Stimulated activated CD4-positive, alpha-beta T cell treated with anti-CD3 and anti-CD28 coated beads, TNF-alpha, amount 100 ng/mL, for 4 hours (primary cell): Measurements from ENCODE around the gene FBXO5.
A peak's percentile ranks its signal among the peaks of the same experiment; 100 is the strongest.
"Not testable (repeated sequence)": the region's sequence is repeated elsewhere in the genome, so short reads cannot be mapped to it uniquely, and the experiment has no call there.

Experiments
- DNase-seq, 3 experiments: peaks; one replicate each; pipeline ENCODE4 v3.0.0-alpha.2; 2020; ENCODE audit warnings: low read depth in 3 of 3

FBXO5 gene

DNA sequence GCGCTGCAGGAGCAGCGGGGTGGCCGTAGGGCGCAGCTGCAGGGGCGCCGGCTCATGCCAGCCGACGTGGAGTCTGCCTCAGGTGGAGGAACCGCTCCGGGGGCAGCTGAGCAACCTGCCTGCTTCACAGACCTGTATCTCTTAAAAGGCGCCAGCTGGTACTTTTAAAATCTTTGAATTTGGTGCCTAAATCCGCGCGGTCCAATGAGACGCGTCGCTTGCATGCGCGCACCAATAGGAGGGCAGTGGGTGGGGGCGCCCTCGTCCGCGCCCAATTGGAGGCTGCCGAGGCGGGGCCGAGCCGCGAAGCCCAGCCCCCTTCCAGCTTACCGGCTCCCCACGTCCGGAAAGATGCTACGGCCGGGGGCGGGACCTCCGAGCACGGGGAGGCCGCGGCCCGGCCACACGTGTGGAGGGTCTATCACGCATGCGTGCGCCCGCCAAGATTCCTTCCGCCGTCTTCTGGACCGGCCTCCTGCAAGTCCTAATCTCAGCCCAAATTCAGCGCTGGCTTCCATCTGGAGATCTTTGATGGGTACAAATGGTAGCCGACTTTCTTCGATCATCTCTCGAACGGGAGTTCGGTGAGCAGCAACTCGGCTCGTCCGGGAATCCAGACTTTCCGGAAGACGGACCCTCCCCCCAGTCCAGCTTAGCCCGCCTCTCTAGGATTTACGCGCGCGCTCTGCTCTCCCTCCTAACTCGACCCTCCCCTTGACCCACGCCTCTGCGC is at the start of gene FBXO5:
FBXO5 (minus strand) TSS at position 138 of the 733 bp plus-strand sequence; CDS start at position 56, 82 bp downstream.
- DNase-seq: peak; percentile 92 to 96 (median 95)

GRCh38 chr6:153032255-153032882 is 49.5 kb upstream of the FBXO5 start:
- DNase-seq: no peak

GRCh38 chr6:153031335-153031955 is 48.6 kb upstream of the FBXO5 start:
- DNase-seq: no peak

DNA sequence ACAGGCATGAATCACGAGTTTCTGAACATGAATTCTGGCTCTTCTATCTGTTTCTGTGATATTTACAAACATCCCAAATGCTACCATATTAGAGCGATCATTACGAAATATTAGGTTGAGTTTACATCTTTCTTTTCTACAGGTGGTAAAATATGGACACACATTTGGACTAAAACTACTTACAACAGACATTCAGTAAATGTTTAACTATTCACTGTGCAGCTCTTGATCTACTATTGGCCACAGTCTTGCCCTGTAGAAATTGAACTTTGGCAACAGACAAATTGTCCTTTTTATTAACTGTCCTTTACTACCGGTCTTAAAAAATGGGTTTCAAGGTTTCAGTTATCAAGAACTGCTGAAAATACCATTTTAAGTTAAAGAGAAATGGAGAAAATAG is 46.1 kb upstream of the FBXO5 start:
- no peak for DNase-seq

DNA sequence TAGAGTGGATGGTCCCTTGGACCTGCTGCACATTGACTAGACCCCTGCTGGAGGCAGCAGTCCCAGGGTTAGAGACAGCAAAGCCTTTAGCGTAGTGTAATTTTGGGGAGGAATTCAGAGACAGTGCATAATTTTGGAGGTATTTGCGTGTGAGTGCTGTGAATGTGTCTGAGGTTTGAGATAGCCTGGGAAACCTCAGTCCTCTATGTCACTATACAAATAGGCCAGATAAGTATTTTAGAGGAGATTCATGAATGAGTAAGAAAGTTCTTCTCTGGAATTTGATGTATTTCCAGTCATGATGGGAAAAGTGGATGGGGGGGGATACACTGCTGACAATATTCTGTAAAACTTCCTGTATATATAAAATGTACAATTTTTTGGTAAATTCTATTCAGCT is 45.4 kb upstream of the FBXO5 start:
- no peak for DNase-seq

DNA sequence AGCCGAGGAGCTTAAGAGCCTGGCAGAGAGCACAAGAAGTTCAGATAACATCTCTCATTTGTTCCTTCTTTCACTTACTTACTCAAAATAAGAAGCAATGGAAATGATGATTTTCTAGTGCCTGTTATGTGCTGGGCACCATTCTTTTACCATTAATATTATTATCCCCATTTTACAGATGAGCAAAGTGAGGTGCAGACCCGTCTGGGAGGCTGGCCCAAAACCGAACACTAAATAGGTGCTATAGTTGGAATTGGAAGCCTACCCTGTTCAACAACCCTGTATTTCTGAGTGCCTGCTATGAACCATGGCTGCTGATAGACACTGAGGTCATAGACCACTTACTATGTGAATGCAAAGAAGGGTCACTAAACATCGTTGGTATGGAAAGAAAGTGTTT is 44.6 kb upstream of the FBXO5 start:
- no peak for DNase-seq

- no peak for DNase-seq
Measured at GRCh38 chr6:153024709-153025017, 41.8 kb upstream of the FBXO5 start.

GRCh38 chr6:153023977-153024708 is 41.3 kb upstream of the FBXO5 start:
- DNase-seq: peak in 1 of 3 experiments; percentile 5

GRCh38 chr6:153018355-153018754 is 35.5 kb upstream of the FBXO5 start:
- DNase-seq: no peak

GRCh38 chr6:153016846-153017245 is 34.0 kb upstream of the FBXO5 start:
- no peak for DNase-seq

- DNase-seq: no peak
Measured at GRCh38 chr6:153015094-153015640, 32.3 kb upstream of the FBXO5 start.

DNA sequence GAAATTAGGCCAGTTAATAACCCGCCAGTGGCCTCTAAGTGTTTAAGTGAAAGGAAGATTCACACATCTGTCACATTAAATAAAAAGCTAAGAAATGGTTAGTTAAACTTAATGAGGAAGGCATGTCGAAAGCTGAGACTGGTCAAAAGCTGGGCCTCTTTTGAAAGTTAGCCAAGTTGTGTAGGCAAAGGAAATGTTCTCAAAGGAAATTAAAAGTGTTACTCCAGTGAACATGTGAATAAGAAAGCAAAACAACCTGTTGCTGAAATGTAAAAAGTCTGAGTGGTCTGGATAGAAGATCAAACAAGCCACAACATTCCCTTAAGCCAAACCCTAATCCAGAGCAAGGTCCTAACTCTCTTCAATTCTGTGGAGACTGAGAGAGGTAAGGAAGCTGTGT is 30.6 kb upstream of the FBXO5 start:
- no peak for DNase-seq

- DNase-seq: no peak
Measured at GRCh38 chr6:153012856-153013255, 30.0 kb upstream of the FBXO5 start.

GRCh38 chr6:153003366-153003690 is 20.5 kb upstream of the FBXO5 start:
- DNase-seq: no peak

GRCh38 chr6:153002613-153003365 is 19.9 kb upstream of the FBXO5 start, which contains the start of gene MTRF1L:
Gene MTRF1L (minus strand): TSS chr6:153002709. CDS start chr6:153002685, 24 bp downstream.
- DNase-seq: peak; percentile 70 to 72 (median 70)

GRCh38 chr6:153001767-153002612 is 19.1 kb upstream of the FBXO5 start:
- no peak for DNase-seq

DNA sequence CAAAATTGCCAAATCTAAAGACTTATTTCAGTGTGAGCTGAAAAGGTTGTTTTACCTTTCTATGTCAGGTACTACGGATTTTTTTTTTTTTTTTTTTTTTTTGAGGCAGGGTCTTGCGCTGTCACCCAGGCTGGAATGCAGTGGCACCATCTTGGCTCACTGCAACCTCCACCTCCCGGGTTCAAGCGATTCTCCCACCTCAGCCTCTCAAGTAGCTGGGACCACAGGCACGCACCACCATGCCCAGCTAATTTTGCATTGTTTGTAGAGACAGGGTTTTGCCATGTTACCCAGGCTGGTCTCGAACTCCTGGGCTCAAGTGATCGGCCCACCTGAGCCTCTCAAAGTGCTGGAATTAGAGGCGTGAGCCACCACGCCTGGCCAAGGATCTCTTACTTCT is 17.9 kb upstream of the FBXO5 start:
- not testable (repeated sequence) for DNase-seq

- DNase-seq: no peak
Measured at GRCh38 chr6:153000243-153000642, 17.4 kb upstream of the FBXO5 start.

DNA sequence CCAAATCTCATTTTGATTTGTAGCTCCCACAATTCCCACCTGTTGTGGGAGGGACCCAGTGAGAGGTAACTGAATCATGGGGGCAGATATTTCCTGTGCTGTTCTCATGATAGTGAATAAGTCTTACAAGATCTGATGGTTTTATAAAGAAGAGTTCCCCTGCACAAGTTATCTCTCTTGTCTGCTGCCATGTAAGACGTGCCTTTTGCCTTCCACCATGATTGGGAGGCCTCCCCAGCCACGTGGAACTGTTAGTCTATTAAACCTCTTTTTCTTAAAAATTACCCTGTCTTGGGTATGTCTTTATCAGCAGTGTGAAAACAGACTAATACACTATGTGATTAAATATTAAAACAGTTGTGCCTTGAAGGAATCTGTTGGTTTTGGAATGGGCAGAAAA is 16.7 kb upstream of the FBXO5 start:
- not testable (repeated sequence) for DNase-seq

- no peak for DNase-seq
Measured at GRCh38 chr6:152993847-152994246, 11.0 kb upstream of the FBXO5 start.

DNA sequence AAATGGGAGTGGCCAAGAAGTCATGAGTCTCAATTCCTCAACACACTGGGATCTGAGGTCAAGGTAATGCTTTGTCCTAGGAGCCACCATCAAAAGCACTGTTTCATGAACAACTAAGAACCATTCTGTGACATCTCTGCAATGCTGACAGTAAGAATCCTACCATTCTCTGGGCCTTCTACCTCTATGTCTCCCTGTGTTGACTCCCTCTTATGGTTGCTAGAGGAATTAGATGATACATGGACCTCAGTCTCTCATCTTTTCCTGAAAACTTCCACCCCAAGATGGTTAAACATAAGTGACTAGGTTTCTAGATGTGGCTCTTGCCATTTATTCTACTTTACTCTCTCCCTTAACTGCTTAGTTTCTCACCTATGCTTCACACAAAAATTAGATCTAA is 10.6 kb upstream of the FBXO5 start:
- no peak for DNase-seq
